HG03159 (cell line): Measurements from ENCODE around the gene ANXA10.
"Not testable (repeated sequence)": the region's sequence is repeated elsewhere in the genome, so short reads cannot be mapped to it uniquely, and the experiment has no call there.

Source experiments
- ATAC-seq: cut with Tn5 transposase; IDR thresholded peaks from one replicate; pipeline ENCODE4 v1.9.1; 2021; ENCODE audit warnings: mild to moderate bottlenecking, moderate library complexity; ENCODE audit not compliant: unreplicated experiment

The ANXA10 gene, protein sequence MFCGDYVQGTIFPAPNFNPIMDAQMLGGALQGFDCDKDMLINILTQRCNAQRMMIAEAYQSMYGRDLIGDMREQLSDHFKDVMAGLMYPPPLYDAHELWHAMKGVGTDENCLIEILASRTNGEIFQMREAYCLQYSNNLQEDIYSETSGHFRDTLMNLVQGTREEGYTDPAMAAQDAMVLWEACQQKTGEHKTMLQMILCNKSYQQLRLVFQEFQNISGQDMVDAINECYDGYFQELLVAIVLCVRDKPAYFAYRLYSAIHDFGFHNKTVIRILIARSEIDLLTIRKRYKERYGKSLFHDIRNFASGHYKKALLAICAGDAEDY

DNA sequence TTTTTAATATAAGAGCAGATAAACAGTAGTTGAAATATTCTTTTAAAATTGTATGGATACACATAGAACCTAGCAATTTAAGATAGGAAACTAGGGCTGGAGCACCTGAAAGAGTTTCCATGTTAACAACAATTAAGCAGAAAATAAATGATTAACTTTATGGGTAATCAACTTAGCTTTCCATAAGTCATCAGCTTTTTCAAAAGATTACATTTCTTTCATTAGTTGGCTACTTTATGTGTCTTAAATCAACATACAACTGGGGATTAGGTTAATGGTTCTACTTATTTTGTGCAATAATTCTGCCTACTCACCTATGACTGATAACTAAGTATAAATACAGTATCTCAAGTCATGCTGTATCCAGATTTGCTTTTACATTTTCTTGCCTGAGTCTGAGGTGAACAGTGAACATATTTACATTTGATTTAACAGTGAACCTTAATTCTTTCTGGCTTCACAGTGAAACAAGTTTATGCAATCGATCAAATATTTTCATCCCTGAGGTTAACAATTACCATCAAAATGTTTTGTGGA lies at the start of gene ANXA10:
TSS of gene ANXA10 (plus strand) at position 362 of the 537 bp plus-strand sequence. CDS start at position 526, 164 bp downstream.
- ATAC-seq: no peak

DNA sequence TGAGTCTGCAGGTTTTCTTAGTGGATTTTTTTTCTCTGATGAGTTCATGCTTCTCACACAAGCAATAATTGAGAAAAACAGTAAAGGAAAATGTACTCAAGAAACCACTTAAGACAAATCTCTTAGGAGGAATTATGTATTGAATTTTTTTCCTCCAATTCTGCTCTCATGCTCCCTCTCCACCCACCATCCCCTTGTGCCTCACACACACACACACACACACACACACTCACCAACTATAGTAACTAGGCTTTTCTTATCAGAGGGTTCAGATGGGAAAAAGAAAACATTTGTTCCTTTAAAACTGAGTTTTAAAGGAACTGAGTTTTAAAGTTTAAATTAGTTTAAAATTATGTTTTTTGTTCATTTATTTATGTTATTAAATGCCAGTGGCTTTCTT lies 47.0 kb upstream of the ANXA10 start:
- no peak for ATAC-seq

DNA sequence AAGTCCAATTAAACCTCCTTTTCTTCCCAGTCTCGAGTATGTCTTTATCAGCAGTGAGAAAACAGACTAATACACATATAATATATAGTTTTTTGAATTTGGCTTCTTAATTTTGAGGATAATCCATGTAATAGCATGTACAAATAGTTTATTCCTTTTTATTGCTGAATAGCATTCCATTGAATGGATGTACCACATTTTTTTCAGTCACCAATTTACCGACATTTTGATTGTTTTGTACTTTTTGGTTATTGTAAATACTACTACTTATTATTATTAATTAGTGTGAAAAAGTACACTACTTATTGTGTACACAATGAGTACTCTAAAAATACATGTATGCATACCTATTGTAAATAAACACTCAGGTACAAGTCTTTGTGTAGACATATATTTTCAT lies 42.3 kb upstream of the ANXA10 start:
- ATAC-seq: no peak

DNA sequence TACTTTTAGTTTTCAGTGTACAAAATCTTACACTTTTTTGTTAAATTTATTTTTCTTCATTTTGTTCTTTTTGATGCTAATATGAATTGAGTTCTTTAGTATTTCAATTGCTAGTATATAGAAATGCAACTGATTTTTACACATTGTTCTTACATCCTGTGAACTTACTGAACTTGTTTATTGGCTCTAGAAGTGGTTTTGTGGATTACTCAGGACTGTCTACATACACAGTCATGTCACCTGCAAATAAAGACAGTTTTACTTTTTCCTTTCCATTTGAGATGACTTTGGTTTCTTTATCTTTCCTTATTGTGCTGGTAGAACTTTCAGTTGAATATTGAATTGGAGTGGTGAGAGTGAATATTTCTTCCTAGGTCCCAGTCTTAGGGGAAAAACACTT lies 40.8 kb upstream of the ANXA10 start:
- ATAC-seq: no peak

DNA sequence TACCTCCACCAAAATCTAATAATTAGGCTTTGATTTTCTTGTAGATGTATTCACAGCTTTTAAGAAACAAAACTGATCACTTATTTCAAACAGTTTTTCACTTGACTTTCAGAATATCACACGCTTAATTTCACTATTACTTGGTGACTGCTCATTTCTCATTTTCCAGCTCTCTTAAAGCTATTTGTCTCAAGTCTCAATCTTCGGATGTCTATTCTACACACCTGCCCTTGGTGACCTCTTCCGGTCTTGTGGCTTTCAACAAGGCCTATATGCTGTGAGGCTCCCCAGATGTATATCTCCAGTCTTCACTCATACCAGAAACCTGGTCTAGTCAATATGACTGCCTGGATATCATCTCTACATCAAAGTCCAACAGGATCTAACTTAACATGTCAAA lies 34.9 kb upstream of the ANXA10 start:
- peak; percentile 84 for ATAC-seq

DNA sequence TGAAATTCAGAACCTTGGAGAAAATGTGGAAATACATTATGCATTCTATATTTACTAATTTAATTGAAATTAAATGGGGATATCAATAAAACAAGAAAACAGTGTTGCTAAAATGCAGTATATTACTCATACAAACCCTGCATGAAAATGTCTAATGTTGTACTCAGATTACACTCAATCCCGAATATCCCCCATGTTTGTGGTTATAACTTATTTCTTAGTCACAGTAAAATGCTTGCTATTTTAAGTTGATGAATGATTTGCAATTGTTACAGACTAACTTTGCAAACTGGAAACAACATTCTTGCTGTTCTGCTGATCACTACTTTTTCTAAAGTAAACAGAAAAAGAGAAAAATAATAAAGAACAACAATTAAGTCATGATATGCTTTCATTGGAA lies 33.1 kb upstream of the ANXA10 start:
- ATAC-seq: no peak

DNA sequence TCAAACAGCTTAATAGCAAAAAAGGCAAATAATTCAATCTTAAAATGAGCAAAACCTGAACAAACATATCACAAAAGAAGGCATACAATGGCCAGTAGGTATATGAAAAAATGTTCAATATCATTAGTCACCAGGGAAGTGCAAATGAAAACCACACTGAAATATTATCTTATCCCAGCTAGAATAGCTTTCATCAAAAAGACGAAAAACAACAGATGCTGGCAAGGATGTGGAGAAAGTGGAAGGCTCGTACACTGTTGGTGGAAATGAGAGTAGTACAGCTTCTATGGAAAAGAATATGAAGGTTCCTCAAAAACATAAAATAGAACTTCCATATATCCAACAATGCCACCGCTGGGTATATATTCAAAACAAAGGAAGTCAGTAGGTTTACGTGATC lies 29.3 kb upstream of the ANXA10 start:
- ATAC-seq: no peak

DNA sequence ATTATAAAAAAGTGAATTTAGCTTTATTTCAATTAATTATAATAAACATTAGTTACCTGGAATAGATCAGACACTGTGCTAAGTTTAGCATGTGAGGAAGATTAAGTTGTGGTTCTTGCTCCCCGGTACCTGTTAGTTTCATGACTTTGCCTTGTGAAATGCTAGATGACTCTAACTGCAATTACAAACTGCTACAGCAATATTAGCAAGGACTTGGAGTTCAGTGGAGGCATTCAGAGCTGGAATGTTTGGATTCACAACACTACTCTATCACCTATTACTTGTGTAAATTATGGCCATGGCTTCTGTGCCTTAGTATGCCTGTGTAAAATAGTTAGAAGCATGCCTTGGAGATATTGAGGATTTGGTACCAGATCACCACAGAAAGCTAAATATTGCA lies 21.4 kb upstream of the ANXA10 start:
- ATAC-seq: no peak

DNA sequence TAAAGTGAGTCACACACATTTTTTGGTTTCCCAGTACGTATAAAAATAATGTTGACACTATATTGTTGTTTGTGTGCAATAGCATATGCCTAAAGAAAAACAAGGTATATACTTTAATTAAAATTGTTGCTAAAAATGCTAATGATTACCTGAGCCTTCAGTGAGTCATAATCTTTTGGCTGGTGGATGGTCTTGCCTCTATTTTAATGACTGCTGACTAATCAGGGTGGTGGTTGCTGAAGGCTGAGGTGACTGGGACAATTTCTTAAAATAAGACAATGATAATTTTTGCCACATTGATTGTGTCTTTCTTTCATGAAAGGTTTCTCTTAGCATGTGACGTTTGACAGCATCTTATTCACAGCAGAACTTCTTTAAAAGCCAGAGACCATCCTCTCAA lies 21.0 kb upstream of the ANXA10 start:
- no peak for ATAC-seq

DNA sequence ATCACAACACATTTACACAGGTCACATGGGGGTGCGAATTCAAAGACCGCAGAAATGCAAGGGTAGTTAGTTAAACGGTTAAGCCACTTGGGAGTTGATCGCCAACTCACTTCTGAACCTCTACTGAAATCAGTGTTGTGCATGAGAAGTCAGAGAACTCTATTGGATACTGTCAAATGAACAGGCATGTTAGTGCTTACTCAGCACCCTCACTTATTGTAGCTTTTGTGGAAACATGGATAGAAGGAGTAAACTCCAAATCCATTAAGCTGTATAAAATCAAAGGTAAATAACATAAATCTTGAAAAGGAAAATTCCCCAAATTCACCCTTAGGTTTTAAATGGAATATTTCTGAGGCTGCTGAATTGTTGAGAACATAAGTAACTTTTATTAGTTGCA lies 17.5 kb upstream of the ANXA10 start:
- ATAC-seq: no peak

DNA sequence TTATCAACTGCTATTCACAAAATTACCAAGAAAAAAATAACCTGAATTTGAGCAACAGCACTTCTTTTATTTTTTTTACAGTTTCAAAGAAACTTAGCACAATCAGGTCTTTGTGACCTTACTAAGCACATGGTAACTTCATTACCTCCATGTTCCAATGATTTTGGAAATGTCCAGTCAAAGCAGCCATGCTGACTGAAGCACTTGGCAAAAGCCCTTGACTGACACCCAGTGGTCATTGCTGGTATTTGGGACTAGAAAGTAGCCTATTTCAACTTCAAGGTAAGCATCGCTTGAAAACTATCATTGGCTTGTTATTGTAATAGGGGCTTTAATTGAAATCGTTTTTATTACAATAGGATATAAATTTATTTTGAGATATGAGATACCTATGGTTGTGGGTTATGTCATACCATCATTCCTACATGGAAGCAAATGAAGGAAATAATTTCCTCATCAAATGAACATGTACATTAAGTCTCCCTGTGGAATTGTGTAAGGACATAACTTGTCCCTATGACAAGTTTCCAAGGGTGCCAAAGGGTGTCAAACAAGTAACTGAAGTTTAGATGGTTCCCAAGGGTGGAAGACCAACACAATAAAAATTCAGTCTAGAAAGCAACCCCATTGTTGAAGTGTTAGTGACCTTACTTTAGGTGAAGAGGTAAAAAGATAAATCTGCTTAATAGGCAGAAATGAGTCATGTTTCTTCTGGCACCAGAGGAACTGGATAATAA lies 15.2 kb upstream of the ANXA10 start:
- ATAC-seq: peak; percentile 95

DNA sequence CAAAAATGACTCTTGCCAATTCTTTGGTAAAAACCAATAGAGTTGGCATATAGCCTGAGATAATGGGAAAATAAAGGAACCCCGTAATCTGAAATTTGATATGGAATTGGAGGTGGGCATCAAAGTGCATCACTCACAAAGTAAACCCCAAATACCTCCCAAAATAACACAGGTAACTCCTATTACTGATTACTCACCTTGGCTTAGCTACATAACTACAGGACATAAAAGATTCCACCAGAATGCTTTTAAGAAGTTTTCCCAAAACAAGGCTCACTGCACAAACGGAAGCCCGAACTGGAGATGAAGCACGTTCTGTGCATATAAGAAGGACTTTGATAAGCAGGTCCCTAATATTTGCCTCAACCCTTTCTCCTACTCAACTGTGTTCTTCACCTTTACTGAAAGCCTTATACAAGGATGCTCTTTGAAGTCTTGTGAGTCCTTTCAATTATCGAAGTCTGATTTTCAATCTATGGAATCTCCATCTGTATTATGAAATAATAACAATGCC lies 14.6 kb upstream of the ANXA10 start:
- ATAC-seq: no peak

DNA sequence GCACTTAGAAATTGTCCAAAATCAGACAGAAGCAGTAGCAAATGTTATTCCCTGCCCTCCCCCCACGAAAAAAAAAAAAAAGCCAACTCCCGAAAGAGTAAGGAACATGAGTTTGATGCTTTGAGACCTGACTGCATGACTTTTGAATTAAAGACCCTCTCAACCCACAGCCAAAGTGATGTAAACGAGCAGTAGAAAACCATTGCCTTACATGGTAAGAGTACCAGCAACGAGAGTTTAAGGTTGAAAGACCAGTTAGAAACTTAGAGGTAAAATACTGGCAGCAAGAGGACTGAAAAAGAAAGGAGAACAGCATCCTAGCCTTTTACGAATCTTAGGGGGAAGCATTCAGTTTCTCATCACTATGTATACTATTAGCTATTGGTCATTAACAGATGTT lies 10.0 kb upstream of the ANXA10 start:
- no peak for ATAC-seq

DNA sequence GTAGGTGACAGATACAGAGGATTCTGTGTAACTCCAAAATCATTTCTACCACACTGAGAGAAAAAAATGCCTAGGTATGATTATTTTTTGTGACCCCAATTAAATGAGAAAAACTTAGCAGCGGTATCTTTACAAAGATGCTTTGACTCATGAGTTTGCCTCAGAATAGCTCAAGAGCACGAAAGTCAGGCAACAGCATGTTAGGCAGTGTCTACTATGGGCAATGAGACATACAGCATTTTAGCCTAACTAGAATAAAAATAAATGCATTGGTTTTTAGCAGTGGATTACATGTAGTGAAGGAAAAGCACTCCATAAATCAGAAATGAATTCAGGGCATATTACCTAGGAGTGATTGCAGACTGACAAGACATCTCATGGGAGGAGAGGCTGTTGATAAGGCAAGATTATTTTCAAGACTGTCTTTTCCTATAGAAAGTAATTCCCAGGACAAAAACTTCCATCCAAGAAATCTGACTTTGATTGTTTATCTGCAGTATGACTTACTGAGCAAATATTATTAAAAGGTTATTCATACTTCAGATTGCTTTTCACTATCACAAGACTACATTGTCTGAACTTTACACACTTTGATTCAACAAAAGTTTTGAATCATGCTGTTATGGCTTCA lies 3.6 kb downstream of the ANXA10 start:
- ATAC-seq: no peak

DNA sequence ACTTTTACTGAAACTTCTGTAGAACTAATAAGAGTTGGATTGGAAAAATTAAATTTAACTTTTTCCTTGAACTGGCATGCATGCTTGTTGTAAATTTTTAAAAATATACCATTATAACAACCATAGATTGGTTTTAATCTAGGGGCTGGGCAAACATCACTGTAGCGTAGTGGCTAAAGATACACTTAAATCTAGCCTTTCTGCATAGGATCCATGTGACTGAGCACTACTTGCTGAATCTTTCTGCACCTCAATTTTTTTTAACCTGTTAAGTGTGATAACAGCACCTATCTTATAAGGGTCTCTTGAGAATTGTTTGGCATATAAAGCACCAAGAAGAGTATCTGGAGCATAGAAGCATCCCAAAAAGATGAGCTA lies 4.1 kb downstream of the ANXA10 start:
- no peak for ATAC-seq

DNA sequence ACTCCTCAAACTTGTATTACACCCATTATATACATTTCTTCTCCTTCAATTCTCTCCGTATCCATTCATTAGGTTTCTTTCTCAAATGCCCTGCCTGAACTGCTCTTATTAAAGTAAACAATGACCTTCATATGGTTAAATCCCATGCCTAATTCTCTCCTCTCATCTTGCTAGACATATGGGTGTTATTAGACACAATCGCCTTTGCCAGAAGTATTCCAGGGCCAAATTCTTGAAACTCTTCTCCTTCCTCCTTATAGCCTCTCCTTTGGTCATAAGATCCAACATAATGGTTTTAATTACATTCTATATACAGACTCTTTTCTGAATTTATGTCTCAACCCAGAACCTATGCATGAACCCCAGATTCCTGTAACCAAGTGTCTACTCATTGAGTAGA lies 4.8 kb downstream of the ANXA10 start:
- ATAC-seq: no peak

DNA sequence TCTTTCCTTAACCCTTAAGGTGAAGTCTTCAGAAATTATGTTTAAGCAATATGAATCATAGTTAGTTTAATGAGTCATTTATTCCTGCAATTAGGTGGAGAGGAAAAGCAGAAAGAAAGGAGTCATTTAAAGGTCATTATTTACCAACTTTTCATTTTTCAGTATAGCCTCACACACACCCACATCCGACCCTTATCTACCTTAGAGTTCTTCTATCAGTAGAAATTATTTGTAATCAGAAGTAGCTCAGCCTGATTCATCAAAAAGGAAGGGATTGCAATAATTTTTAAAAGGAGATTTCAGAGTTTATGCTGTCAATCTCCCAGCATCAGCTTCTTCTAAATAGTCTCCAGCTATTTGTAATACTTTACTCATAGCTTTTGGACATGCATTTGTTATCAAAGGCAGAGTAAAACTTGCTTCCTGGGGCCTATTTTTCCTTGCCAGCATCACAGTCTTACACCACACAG lies 5.9 kb downstream of the ANXA10 start:
- ATAC-seq: no peak

DNA sequence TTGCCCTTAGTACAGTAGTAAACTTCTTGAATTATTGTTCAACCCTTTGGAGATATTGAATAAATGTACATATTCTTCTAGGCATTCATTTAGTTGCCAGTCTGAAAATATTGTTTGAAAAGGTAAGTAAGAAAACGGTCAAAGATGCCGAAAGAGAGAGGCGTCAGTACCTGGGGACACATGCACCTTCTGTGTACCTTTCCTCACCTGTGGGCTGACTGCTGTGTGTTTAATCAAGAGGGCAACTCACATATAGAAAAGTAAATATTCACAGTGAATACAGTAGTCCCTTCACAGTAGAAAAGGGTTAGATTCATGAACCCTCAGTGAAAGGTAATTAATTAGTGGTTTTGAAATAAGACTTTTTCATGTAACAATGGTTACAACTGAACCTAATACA lies 6.9 kb downstream of the ANXA10 start:
- no peak for ATAC-seq

DNA sequence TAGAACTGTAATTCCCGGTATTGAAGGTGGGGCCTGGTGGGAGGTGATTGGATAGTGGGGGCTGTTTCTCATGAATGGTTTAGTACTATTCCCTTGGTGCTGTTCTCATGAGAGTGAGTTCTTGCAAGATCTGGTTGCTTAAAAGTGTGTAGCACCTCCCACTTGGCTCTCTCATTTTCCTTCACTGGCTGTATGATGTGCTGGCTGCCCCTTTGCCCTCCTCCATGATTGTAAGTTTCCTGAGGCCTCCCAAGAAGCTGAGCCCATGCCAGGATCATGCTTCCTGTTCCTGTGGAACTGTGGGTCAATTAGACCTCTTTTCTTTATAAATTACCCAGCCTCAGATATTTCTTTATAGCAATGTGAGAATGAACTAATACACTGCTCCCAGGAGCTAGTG lies 8.7 kb downstream of the ANXA10 start:
- no peak for ATAC-seq

DNA sequence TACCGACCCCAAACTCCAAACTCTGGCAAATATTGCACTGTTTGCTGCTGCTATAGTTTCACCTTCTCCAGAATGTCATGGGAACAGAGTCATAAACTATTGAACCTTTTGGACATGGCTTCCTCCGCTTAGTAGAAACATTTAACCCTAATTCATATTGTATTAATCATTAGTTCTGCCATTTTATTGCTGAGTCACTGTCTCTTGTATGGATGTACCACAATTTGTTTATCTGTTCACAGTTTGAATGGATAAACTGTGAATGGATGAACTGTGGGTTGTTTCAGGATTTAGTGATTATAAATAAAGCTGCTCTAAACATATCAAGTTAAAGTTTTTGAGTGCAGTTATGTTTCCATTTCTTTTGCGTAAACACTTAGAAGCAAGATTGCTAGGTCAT lies 10.1 kb downstream of the ANXA10 start:
- ATAC-seq: no peak

DNA sequence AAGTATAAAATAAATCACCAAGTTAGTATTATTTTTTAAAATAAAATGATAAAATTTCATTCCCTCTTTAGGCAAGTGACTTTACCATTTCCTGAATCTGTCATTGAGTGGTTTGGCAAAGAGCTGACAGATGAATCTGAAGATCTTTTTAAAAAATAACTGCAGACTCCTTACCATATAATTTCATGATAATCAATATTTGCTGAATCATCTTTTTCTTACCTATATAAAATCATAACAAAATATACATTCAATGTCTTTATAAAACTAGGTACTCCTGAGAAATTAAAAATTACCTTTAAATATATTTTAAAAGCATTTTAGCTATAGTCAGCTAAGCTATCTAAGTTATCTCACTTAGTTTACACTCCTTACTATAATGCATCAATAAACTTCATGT lies 17.2 kb downstream of the ANXA10 start:
- ATAC-seq: no peak

DNA sequence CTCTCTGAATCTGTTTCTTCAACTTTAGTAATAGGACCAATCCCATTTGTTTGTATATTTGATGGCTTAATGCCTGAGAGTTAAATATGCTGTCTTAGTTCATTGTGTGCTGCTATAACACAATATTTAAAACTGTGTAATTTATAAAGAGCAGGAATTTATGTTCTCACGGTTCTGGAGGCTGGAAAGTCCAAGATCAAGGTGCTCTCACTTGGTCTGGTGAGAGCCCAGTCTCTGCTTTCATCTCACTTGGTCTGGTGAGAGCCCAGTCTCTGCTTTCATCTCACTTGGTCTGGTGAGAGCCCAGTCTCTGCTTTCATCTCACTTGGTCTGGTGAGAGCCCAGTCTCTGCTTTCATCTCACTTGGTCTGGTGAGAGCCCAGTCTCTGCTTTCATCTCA lies 20.7 kb downstream of the ANXA10 start:
- not testable (repeated sequence) for ATAC-seq
